Mammary epithelial cell (primary cell): Measurements from ENCODE around the gene NAA15.

Source experiments
- CTCF ChIP-seq, 2 donors: IDR thresholded peaks in 1 of 2; conservative IDR thresholded peaks in 1 of 2; 2 replicates each; pipeline ENCODE4 v1.5.1; 2011 to 2012; ENCODE audit warnings: inconsistent platforms in 2 of 2, low read length in 2 of 2, mild to moderate bottlenecking in 2 of 2, control low read depth in 1 of 2, low read depth in 1 of 2; ENCODE audit not compliant: insufficient read depth in 1 of 2; ENCODE audit errors: extremely low read depth in 1 of 2
- EZH2 ChIP-seq: IDR thresholded peaks from 2 replicates; pipeline ENCODE4 v1.6.1; 2012; ENCODE audit warnings: low read length, inconsistent platforms, borderline replicate concordance

GRCh38 chr4:139458543-139458942 is 157.2 kb downstream of the NAA15 start:
- TF ChIP-seq EZH2 (no peak), CTCF (conservative IDR thresholded peaks at IDR 0.05 in 1 of 2, IDR thresholded peaks at IDR 0.05 in 1 of 2; ENCODE audit: extremely low read depth in 1 of 2, insufficient read depth in 1 of 2, low read depth in 1 of 2, low read length in 2 of 2) (no peak)
